ENCODE results near the gene ARG1. TPM values are rescaled to one million over a fixed set of nuclear protein-coding genes. Genes with fewer than 3 reads are reported as not detected.

The ARG1 gene
- polyA plus RNA-seq, 2 of the 4 experiments (the other 2 are of a cell fraction): not detected

DNA sequence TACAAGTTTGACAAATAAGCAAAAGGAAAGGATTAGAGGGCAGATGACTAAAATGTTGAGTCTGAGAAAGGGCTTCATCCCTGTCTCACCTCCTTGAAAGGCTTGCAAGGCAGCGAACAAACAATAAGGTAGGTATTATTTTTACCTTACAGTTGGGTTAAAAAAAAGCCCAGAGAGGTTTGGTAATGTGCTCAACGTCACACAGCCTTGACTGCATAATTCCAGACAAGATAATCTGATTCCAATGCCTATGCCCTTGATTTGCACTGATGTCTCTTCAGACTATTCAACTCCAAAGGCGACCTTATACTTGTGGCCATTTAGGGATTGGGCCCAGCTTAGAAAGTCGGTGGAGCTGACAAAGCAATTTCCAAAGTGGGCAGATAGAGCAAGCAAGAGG is 1.7 kb downstream of the ARG1 start:
- no peak overlapping the region for H3K4me2 ChIP-seq
- ATAC-seq (no peak), FAIRE-seq (no peak), DNase-seq (ENCODE audit: low read depth in 1 of 2, low spot score in 1 of 2) (no peak)
- no peak overlapping the region for H3K4me3 ChIP-seq
- H3K9me3 ChIP-seq: no peaks in the 10 kb centered on the region
- TF ChIP-seq JUNB (IDR thresholded peaks at IDR 0.05) (no peak), ZNF302 (CRISPR knock-in tag; IDR thresholded peaks at IDR 0.05) (no peak)
- H3K27ac ChIP-seq: no peak overlapping the region
- ChIA-PET POLR2A (no interaction called here), CTCF (interaction anchor here (0.5 kb wide), 1 partner anchor 10 kb away, joined by 3 read pairs; no protein-coding TSS in a partner anchor)
- 79% methylated on average over 4 of the region's 4 CpGs for WGBS (ENCODE audit: missing lambda C conversion rate)
- no peaks in the 10 kb centered on the region for H3K4me1 ChIP-seq

DNA sequence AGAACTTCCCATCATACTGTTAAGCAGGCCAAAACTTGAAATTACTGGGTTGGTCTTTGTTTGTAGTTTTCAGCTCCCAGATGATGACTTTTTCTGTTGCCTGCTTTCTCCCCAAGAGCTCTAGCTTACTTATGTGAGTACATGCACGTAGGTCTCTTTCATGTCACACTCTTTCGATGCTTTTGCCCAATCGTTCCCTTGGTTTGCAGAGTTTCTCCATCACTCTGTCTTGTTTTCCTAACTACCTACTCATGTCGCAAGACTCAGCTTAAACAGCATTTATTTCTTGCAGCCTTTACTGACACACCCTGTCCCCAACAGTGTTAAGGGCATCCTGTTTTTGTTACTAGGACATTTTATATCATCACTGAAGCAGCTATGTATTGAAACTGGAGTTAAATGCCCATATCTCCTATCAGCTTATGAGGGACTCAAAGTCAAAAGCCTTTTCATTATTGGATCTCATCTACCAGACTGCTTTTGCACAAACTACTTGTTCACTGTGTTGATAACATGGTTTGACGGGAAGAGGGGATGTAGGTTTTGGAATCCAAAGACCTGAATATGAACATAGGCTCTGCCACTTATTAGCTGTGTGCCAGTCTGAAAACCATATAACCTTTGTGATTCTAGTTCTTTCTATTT is 2.9 kb downstream of the ARG1 start:
- POLR2A ChIA-PET: no interaction called here
- CTCF ChIA-PET: interaction anchor here (1.2 to 1.8 kb wide), 2 partner anchors 14 to 52 kb away, joined by 3 to 6 read pairs; partner anchors contain the start of gene MED23
- no peak overlapping the region for H3K4me2 ChIP-seq
- no peak overlapping the region for H3K27ac ChIP-seq
- ATAC-seq: no peak
- no peak for DNase-seq (ENCODE audit: low read depth in 1 of 2, low spot score in 1 of 2)
- TF ChIP-seq POLR2AphosphoS2 (conservative IDR thresholded peaks at IDR 0.05; ENCODE audit: low read length) (no peak), RNF2 (IDR thresholded peaks at IDR 0.05; ENCODE audit: borderline replicate concordance, low read depth) (no peak), MAFK (IDR thresholded peaks at IDR 0.05; ENCODE audit: partially characterized antibody) (no peak), FOSL2 (IDR thresholded peaks at IDR 0.05) (no peak), FOSL2 (CRISPR knock-in tag; IDR thresholded peaks at IDR 0.05) (no peak), POLR2A (IDR thresholded peaks at IDR 0.05; ENCODE audit: low read length) (no peak), ZFP36 (IDR thresholded peaks at IDR 0.05; ENCODE audit: borderline replicate concordance, partially characterized antibody) (no peak), CBX2 (IDR thresholded peaks at IDR 0.05; ENCODE audit: borderline replicate concordance, low read depth) (no peak), CHD4 (IDR thresholded peaks at IDR 0.05; ENCODE audit: borderline replicate concordance) (no peak), CEBPB (IDR thresholded peaks at IDR 0.05) (no peak), MAZ (IDR thresholded peaks at IDR 0.05; ENCODE audit: borderline replicate concordance, low read depth, low read length) (no peak)
- WGBS (ENCODE audit: missing lambda C conversion rate): 90% methylated on average over 5 of the region's 5 CpGs
- no peak overlapping the region for H3K4me3 ChIP-seq
- no peaks in the 10 kb centered on the region for H3K9me3 ChIP-seq
- FAIRE-seq: no peak
- H3K4me1 ChIP-seq: no peaks in the 10 kb centered on the region

DNA sequence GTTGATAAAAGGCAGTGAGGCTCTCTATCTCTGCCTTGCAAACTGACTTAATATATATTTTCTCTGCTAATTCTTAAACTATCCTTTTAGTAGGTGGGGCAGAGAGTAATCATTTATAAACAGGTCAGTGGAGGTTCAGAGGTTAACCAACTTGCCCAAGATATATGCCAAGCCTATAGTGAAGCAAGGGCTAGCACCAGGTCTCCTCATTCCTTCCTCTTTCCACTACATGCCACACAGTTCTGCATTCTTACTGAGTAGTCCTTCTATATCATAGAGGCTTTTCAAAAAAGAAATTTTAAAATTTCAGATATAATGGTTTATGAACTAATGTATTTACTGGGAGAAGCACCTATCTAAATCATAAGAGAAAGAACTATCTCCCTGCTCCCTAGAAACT is 8.5 kb downstream of the ARG1 start:
- Histone ChIP-seq H3K4me3 (no peak overlapping the region), H3K9me3 (no peaks in the 10 kb centered on the region), H3K4me1 (no peaks in the 10 kb centered on the region), H3K4me2 (no peak overlapping the region), H3K27ac (no peak overlapping the region)
- TF ChIP-seq FOXS1 (CRISPR knock-in tag; IDR thresholded peaks at IDR 0.05) (no peak), RFX5 (IDR thresholded peaks at IDR 0.05) (no peak), RNF2 (IDR thresholded peaks at IDR 0.05; ENCODE audit: borderline replicate concordance, low read depth) (no peak)
- TF ChIP-seq, protein P1, sequence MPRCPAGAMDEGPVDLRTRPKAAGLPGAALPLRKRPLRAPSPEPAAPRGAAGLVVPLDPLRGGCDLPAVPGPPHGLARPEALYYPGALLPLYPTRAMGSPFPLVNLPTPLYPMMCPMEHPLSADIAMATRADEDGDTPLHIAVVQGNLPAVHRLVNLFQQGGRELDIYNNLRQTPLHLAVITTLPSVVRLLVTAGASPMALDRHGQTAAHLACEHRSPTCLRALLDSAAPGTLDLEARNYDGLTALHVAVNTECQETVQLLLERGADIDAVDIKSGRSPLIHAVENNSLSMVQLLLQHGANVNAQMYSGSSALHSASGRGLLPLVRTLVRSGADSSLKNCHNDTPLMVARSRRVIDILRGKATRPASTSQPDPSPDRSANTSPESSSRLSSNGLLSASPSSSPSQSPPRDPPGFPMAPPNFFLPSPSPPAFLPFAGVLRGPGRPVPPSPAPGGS (IDR thresholded peaks at IDR 0.05): no peak
- FAIRE-seq: no peak
- no peak for DNase-seq (ENCODE audit: low read depth in 1 of 2, low spot score in 1 of 2)
- ATAC-seq: no peak
- CTCF ChIA-PET: no interaction called here
- POLR2A ChIA-PET: no interaction called here

DNA sequence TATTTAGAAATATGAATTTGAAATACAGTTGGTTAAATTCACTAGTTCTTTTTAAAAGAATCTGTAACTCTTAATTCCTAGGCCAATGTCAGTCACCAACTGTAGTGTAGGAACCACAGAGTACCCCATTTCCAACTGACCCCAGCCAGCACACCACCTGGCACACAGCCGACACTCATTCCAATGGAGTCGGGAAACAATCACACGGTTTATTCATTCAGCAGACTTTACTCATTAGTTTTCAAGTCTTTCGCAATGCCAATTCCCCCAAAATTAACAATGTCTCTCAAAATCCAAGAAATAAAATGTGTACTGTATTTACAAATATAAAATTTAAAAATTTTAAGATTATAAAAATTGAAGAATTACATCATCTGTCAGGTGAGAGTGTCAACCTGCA is 13.5 kb downstream of the ARG1 start:
- H3K4me1 ChIP-seq: no peaks in the 10 kb centered on the region
- no peak for FAIRE-seq
- H3K4me2 ChIP-seq: no peak overlapping the region
- DNase-seq (ENCODE audit: low read depth in 1 of 2, low spot score in 1 of 2): no peak
- POLR2A ChIA-PET: no interaction called here
- ATAC-seq: no peak
- no peak overlapping the region for H3K4me3 ChIP-seq
- no peak for TF ChIP-seq PHF8 (IDR thresholded peaks at IDR 0.05; ENCODE audit: borderline replicate concordance, low read depth)
- TF ChIP-seq CEBPB (IDR thresholded peaks at IDR 0.05): 0 out of 4 replicates have a peak, but pooled peaks of 1 of the 2 experiments have one; percentile 6
- TF ChIP-seq MAX (IDR thresholded peaks at IDR 0.05): no peak
- no peak for TF ChIP-seq EHMT2 (IDR thresholded peaks at IDR 0.05; ENCODE audit: low read depth)
- TF ChIP-seq CHD2 (IDR thresholded peaks at IDR 0.05; ENCODE audit: low read length, partially characterized antibody): no peak
- no peak for TF ChIP-seq MAZ (IDR thresholded peaks at IDR 0.05; ENCODE audit: borderline replicate concordance, low read depth, low read length)
- TF ChIP-seq, protein P2, sequence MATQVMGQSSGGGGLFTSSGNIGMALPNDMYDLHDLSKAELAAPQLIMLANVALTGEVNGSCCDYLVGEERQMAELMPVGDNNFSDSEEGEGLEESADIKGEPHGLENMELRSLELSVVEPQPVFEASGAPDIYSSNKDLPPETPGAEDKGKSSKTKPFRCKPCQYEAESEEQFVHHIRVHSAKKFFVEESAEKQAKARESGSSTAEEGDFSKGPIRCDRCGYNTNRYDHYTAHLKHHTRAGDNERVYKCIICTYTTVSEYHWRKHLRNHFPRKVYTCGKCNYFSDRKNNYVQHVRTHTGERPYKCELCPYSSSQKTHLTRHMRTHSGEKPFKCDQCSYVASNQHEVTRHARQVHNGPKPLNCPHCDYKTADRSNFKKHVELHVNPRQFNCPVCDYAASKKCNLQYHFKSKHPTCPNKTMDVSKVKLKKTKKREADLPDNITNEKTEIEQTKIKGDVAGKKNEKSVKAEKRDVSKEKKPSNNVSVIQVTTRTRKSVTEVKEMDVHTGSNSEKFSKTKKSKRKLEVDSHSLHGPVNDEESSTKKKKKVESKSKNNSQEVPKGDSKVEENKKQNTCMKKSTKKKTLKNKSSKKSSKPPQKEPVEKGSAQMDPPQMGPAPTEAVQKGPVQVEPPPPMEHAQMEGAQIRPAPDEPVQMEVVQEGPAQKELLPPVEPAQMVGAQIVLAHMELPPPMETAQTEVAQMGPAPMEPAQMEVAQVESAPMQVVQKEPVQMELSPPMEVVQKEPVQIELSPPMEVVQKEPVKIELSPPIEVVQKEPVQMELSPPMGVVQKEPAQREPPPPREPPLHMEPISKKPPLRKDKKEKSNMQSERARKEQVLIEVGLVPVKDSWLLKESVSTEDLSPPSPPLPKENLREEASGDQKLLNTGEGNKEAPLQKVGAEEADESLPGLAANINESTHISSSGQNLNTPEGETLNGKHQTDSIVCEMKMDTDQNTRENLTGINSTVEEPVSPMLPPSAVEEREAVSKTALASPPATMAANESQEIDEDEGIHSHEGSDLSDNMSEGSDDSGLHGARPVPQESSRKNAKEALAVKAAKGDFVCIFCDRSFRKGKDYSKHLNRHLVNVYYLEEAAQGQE (IDR thresholded peaks at IDR 0.05): no peak
- TF ChIP-seq MAFK (IDR thresholded peaks at IDR 0.05; ENCODE audit: partially characterized antibody): no peak
- no peaks in the 10 kb centered on the region for H3K9me3 ChIP-seq
- CTCF ChIA-PET: interaction anchor here (0.6 kb wide), 1 partner anchor 338 kb away, joined by 3 read pairs; no protein-coding TSS in a partner anchor
- WGBS (ENCODE audit: missing lambda C conversion rate): 94% methylated on average over 4 of the region's 4 CpGs
- H3K27ac ChIP-seq: no peak overlapping the region

All from A549 (cell line).